Upper lobe of left lung (tissue), 4 donors: Measurements from ENCODE around the gene CACNG8.

Experiments
- EP300 ChIP-seq, 4 donors: sonication (generic); formaldehyde crosslinking; IDR thresholded peaks; one replicate each; pipeline ENCODE4 v1.5.1; 2017; ENCODE audit warnings: antibody characterized with exemption in 4 of 4, control low read depth in 2 of 4
- POLR2A ChIP-seq, 4 donors: fragments of 450-650 bp; IDR thresholded peaks; one replicate each; pipeline ENCODE4 v1.5.1; 2016 to 2017; ENCODE audit warnings: antibody characterized with exemption in 4 of 4, mild to moderate bottlenecking in 2 of 4
- POLR2AphosphoS5 ChIP-seq, 2 donors: sonication (generic); formaldehyde crosslinking; IDR thresholded peaks; one replicate each; pipeline ENCODE4 v1.5.1; 2017; ENCODE audit warnings: antibody characterized with exemption in 2 of 2
- TF ChIP-seq, protein P1 (sequence below), 6 experiments: fragments of 450-650 bp in 4 of 6; fragments of 200-600 bp in 2 of 6; sonication (generic) in 2 of 6; IDR thresholded peaks; one replicate each; pipeline ENCODE4 v1.5.1; 2016 to 2019; ENCODE audit warnings: antibody characterized with exemption in 6 of 6

- TF ChIP-seq, protein P1, sequence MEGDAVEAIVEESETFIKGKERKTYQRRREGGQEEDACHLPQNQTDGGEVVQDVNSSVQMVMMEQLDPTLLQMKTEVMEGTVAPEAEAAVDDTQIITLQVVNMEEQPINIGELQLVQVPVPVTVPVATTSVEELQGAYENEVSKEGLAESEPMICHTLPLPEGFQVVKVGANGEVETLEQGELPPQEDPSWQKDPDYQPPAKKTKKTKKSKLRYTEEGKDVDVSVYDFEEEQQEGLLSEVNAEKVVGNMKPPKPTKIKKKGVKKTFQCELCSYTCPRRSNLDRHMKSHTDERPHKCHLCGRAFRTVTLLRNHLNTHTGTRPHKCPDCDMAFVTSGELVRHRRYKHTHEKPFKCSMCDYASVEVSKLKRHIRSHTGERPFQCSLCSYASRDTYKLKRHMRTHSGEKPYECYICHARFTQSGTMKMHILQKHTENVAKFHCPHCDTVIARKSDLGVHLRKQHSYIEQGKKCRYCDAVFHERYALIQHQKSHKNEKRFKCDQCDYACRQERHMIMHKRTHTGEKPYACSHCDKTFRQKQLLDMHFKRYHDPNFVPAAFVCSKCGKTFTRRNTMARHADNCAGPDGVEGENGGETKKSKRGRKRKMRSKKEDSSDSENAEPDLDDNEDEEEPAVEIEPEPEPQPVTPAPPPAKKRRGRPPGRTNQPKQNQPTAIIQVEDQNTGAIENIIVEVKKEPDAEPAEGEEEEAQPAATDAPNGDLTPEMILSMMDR (IDR thresholded peaks at IDR 0.05): no peak
- TF ChIP-seq POLR2A (IDR thresholded peaks at IDR 0.05): no peak
- no peak for TF ChIP-seq POLR2AphosphoS5 (IDR thresholded peaks at IDR 0.05)
- no peak for TF ChIP-seq EP300 (IDR thresholded peaks at IDR 0.05)
These were observed 997 bp upstream of the CACNG8 start for GRCh38 chr19:53961523-53962356.
